WTC11 (cell line): Measurements from ENCODE around the gene AFAP1L2. TPM values are rescaled to one million over a fixed set of nuclear protein-coding genes. Genes with fewer than 3 reads are reported as not detected.
A peak's percentile ranks its signal among the peaks of the same experiment; 100 is the strongest.

Source experiments
- ATAC-seq: fragments of 200-7000 bp; cut with Tn5 transposase; 2 replicates; pipeline ENCODE4 v1.10.0; 2021; ENCODE audit warnings: mild to moderate bottlenecking, moderate library complexity
- CTCF ChIA-PET: fragments of 300-600 bp; sonication (Branson Sonifier 250); formaldehyde crosslinking; loops from one replicate; lab custom pipeline; 2021; ENCODE audit warnings: antibody characterized with exemption; lab: Charles Lee
- POLR2A ChIA-PET: fragments of 350-600 bp; sonication (Branson Sonifier 250); formaldehyde crosslinking; loops from one replicate; lab custom pipeline; 2021; ENCODE audit warnings: antibody characterized with exemption; lab: Charles Lee
- DNase-seq: peaks from one replicate; pipeline ENCODE4 v3.0.0; 2021; ENCODE audit warnings: low spot score
- H3K27ac Mint-ChIP-seq: 2 replicates; pipeline ENCODE4 v1.8.0; 2021; ENCODE audit warnings: mixed read lengths
- H3K27me3 Mint-ChIP-seq: 2 replicates; pipeline ENCODE4 v1.8.0; 2021; ENCODE audit warnings: low read depth, mild to moderate bottlenecking, moderate library complexity, mixed read lengths
- H3K36me3 Mint-ChIP-seq: 2 replicates; pipeline ENCODE4 v1.8.0; 2021; ENCODE audit warnings: mixed read lengths
- H3K4me1 Mint-ChIP-seq: 2 replicates; pipeline ENCODE4 v1.8.0; 2022; ENCODE audit warnings: mixed read lengths
- H3K4me3 Mint-ChIP-seq: 2 replicates; pipeline ENCODE4 v1.8.0; 2021; ENCODE audit warnings: mild to moderate bottlenecking, moderate library complexity, mixed read lengths
- H3K9me3 Mint-ChIP-seq: 2 replicates; pipeline ENCODE4 v1.8.0; 2021; ENCODE audit warnings: mixed read lengths
- ATF1 ChIP-seq: sonication (generic); formaldehyde crosslinking; IDR thresholded peaks from 2 replicates; pipeline ENCODE4 v1.8.1; 2023; ENCODE audit warnings: mild to moderate bottlenecking, moderate library complexity, missing genetic modification reagents
- CREB1 ChIP-seq: sonication (generic); formaldehyde crosslinking; IDR thresholded peaks from 2 replicates; pipeline ENCODE4 v1.8.0; 2023; ENCODE audit warnings: mild to moderate bottlenecking, missing genetic modification reagents
- E2F1 ChIP-seq: sonication (generic); formaldehyde crosslinking; IDR thresholded peaks from 2 replicates; pipeline ENCODE4 v1.8.0; 2022; ENCODE audit warnings: mild to moderate bottlenecking, missing genetic modification reagents
- E2F5 ChIP-seq: sonication (generic); formaldehyde crosslinking; IDR thresholded peaks from 2 replicates; pipeline ENCODE4 v1.8.1; 2022; ENCODE audit warnings: mild to moderate bottlenecking, moderate library complexity, missing genetic modification reagents
- EMX1 ChIP-seq: fragments of 250-450 bp; sonication (Bioruptor Pico); IDR thresholded peaks from 2 replicates; pipeline ENCODE4 v1.8.0; 2021; ENCODE audit warnings: mild to moderate bottlenecking
- FOXK1 ChIP-seq: sonication (generic); formaldehyde crosslinking; IDR thresholded peaks from 2 replicates; pipeline ENCODE4 v1.8.0; 2022; ENCODE audit warnings: mild to moderate bottlenecking, moderate library complexity, missing genetic modification reagents
- FOXP1 ChIP-seq: sonication (generic); formaldehyde crosslinking; IDR thresholded peaks from 2 replicates; pipeline ENCODE4 v1.8.0; 2022; ENCODE audit warnings: missing genetic modification reagents, mild to moderate bottlenecking, moderate library complexity, borderline replicate concordance
- KAT7 ChIP-seq: sonication (generic); formaldehyde crosslinking; IDR thresholded peaks from 2 replicates; pipeline ENCODE4 v1.8.1; 2023; ENCODE audit warnings: missing genetic modification reagents, mild to moderate bottlenecking, borderline replicate concordance
- MLX ChIP-seq: sonication (generic); formaldehyde crosslinking; IDR thresholded peaks from 2 replicates; pipeline ENCODE4 v1.8.1; 2023; ENCODE audit warnings: mild to moderate bottlenecking, missing genetic modification reagents, moderate library complexity
- NR2C2 ChIP-seq: sonication (generic); formaldehyde crosslinking; IDR thresholded peaks from 2 replicates; pipeline ENCODE4 v1.8.0; 2022; ENCODE audit warnings: mild to moderate bottlenecking, missing genetic modification reagents
- RORB ChIP-seq: fragments of 250-450 bp; sonication (Bioruptor Pico); IDR thresholded peaks from 2 replicates; pipeline ENCODE4 v1.9.0; 2021; ENCODE audit warnings: mild to moderate bottlenecking
- SMAD3 ChIP-seq: sonication (generic); formaldehyde crosslinking; IDR thresholded peaks from 2 replicates; pipeline ENCODE4 v1.8.0; 2022; ENCODE audit warnings: missing genetic modification reagents, mild to moderate bottlenecking, borderline replicate concordance
- SMAD4 ChIP-seq: sonication (generic); formaldehyde crosslinking; IDR thresholded peaks from 2 replicates; pipeline ENCODE4 v1.8.0; 2022; ENCODE audit warnings: mild to moderate bottlenecking, missing genetic modification reagents
- SOX15 ChIP-seq: fragments of 250-450 bp; sonication (Bioruptor Pico); IDR thresholded peaks from 2 replicates; pipeline ENCODE4 v1.9.0; 2021; ENCODE audit warnings: mild to moderate bottlenecking
- STAT6 ChIP-seq: sonication (generic); formaldehyde crosslinking; conservative IDR thresholded peaks from 2 replicates; pipeline ENCODE4 v1.8.1; 2023; ENCODE audit warnings: mild to moderate bottlenecking, low read depth, missing genetic modification reagents, moderate library complexity
- USF1 ChIP-seq: sonication (generic); formaldehyde crosslinking; IDR thresholded peaks from 2 replicates; pipeline ENCODE4 v1.8.0; 2022; ENCODE audit warnings: mild to moderate bottlenecking, missing genetic modification reagents
- ZBTB21 ChIP-seq: sonication (generic); formaldehyde crosslinking; IDR thresholded peaks from 2 replicates; pipeline ENCODE4 v1.8.1; 2023; ENCODE audit warnings: mild to moderate bottlenecking, missing genetic modification reagents, borderline replicate concordance
- ZNF138 ChIP-seq: sonication (generic); formaldehyde crosslinking; conservative IDR thresholded peaks from 2 replicates; pipeline ENCODE4 v1.8.1; 2022; ENCODE audit warnings: mild to moderate bottlenecking, moderate library complexity, missing genetic modification reagents
- ZNF232 ChIP-seq: sonication (generic); formaldehyde crosslinking; IDR thresholded peaks from 2 replicates; pipeline ENCODE4 v1.8.0; 2022; ENCODE audit warnings: mild to moderate bottlenecking, missing genetic modification reagents
- total RNA-seq: library from RNA; stranded (reverse); gene quantifications from 3 replicates; pipeline ENCODE4 v1.2.3, GENCODE V29; 2021

The AFAP1L2 gene
- total RNA-seq, 1 experiment from 2014 or later, result 5.0 TPM

GRCh38 chr10:114359953-114360345 lies 44.4 kb downstream of the AFAP1L2 start:
- Mint-ChIP-seq H3K4me3 (no peak overlapping the region), H3K27ac (no peak overlapping the region), H3K36me3 (no peaks in the 10 kb centered on the region), H3K27me3 (no peaks in the 10 kb centered on the region), H3K9me3 (peaks cover 3% of the 10 kb centered on the region; the same call in 1 of the 2 replicates), H3K4me1 (peaks cover 31% of the 10 kb centered on the region)
- no peak for TF ChIP-seq SMAD4 (CRISPR knock-in tag)
- TF ChIP-seq SOX15 (CRISPR knock-in tag), result no peak
- no peak for TF ChIP-seq CREB1 (CRISPR knock-in tag)
- no peak for ATAC-seq
- ChIA-PET CTCF (interaction anchor here (1.3 kb wide), 1 partner anchor 27 kb away, joined by 3 read pairs; no protein-coding TSS in a partner anchor), POLR2A (no interaction called here)
- DNase-seq, result no peak

GRCh38 chr10:114359041-114359952 lies 45.0 kb downstream of the AFAP1L2 start:
- H3K9me3 Mint-ChIP-seq, result peaks cover 3% of the 10 kb centered on the region; the same call in 1 of the 2 replicates
- TF ChIP-seq KAT7 (no peak), SMAD3 (CRISPR knock-in tag) (no peak), ZNF138 (CRISPR knock-in tag) (no peak), FOXP1 (CRISPR knock-in tag) (no peak), STAT6 (CRISPR knock-in tag) (no peak), CREB1 (CRISPR knock-in tag) (no peak), MLX (CRISPR knock-in tag) (no peak), EMX1 (CRISPR knock-in tag) (no peak)
- TF ChIP-seq, all 79 proteins: peak for 0
- ATAC-seq (peak; percentile 79), DNase-seq (no peak)
- Mint-ChIP-seq H3K36me3 (no peaks in the 10 kb centered on the region), H3K27me3 (no peaks in the 10 kb centered on the region), H3K4me1 (peaks cover 31% of the 10 kb centered on the region), H3K27ac (no peak overlapping the region), H3K4me3 (no peak overlapping the region)
- ChIA-PET CTCF (interaction anchor here (1.3 kb wide), 1 partner anchor 28 kb away, joined by 3 read pairs; no protein-coding TSS in a partner anchor), POLR2A (no interaction called here)

GRCh38 chr10:114357515-114357996 lies 46.7 kb downstream of the AFAP1L2 start:
- Mint-ChIP-seq H3K27me3 (no peaks in the 10 kb centered on the region), H3K36me3 (no peaks in the 10 kb centered on the region), H3K9me3 (peaks cover 3% of the 10 kb centered on the region; the same call in 1 of the 2 replicates), H3K4me1 (peaks cover 33% of the 10 kb centered on the region), H3K4me3 (no peak overlapping the region), H3K27ac (no peak overlapping the region)
- no peak for TF ChIP-seq RORB (CRISPR knock-in tag)
- CTCF ChIA-PET, result interaction anchor here (0.9 to 1.5 kb wide), 2 partner anchors 53 to 101 kb away, joined by 4 to 7 read pairs; no protein-coding TSS in a partner anchor
- DNase-seq, result no peak
- POLR2A ChIA-PET, result no interaction called here
- no peak for ATAC-seq

GRCh38 chr10:114356751-114357514 lies 47.4 kb downstream of the AFAP1L2 start:
- no peaks in the 10 kb centered on the region for H3K27me3 Mint-ChIP-seq
- DNase-seq (no peak), ATAC-seq (no peak)
- H3K4me3 Mint-ChIP-seq, result no peak overlapping the region
- H3K4me1 Mint-ChIP-seq, result peaks cover 33% of the 10 kb centered on the region
- POLR2A ChIA-PET, result no interaction called here
- peaks cover 3% of the 10 kb centered on the region; the same call in 1 of the 2 replicates for H3K9me3 Mint-ChIP-seq
- CTCF ChIA-PET, result interaction anchor here (0.9 to 1.5 kb wide), 2 partner anchors 53 to 102 kb away, joined by 4 to 7 read pairs; no protein-coding TSS in a partner anchor
- H3K27ac Mint-ChIP-seq, result no peak overlapping the region
- no peaks in the 10 kb centered on the region for H3K36me3 Mint-ChIP-seq
- TF ChIP-seq ATF1 (CRISPR knock-in tag), result no peak
- no peak for TF ChIP-seq E2F1 (CRISPR knock-in tag)
- no peak for TF ChIP-seq SMAD3 (CRISPR knock-in tag)
- no peak for TF ChIP-seq ZBTB21 (CRISPR knock-in tag)
- no peak for TF ChIP-seq USF1 (CRISPR knock-in tag)
- TF ChIP-seq E2F5, result no peak
- TF ChIP-seq ZNF232 (CRISPR knock-in tag), result no peak
- TF ChIP-seq FOXP1 (CRISPR knock-in tag), result no peak
- TF ChIP-seq NR2C2 (CRISPR knock-in tag), result no peak
- TF ChIP-seq FOXK1 (CRISPR knock-in tag), result no peak
